GM21447 (cell line): ENCODE data around the gene GSC2.

ENCODE experiments used
- ATAC-seq: cut with Tn5 transposase; IDR thresholded peaks from one replicate; pipeline ENCODE4 v1.9.1; 2021; ENCODE audit not compliant: unreplicated experiment

Gene GSC2

GRCh38 chr22:19149991-19150390, at the start of gene GSC2:
Gene GSC2 (minus strand): TSS chr22:19150292. CDS start chr22:19150283, 9 bp downstream.
- no peak for ATAC-seq

GRCh38 chr22:19199479-19199878, 49.4 kb upstream of the GSC2 start:
- ATAC-seq, result no peak

DNA sequence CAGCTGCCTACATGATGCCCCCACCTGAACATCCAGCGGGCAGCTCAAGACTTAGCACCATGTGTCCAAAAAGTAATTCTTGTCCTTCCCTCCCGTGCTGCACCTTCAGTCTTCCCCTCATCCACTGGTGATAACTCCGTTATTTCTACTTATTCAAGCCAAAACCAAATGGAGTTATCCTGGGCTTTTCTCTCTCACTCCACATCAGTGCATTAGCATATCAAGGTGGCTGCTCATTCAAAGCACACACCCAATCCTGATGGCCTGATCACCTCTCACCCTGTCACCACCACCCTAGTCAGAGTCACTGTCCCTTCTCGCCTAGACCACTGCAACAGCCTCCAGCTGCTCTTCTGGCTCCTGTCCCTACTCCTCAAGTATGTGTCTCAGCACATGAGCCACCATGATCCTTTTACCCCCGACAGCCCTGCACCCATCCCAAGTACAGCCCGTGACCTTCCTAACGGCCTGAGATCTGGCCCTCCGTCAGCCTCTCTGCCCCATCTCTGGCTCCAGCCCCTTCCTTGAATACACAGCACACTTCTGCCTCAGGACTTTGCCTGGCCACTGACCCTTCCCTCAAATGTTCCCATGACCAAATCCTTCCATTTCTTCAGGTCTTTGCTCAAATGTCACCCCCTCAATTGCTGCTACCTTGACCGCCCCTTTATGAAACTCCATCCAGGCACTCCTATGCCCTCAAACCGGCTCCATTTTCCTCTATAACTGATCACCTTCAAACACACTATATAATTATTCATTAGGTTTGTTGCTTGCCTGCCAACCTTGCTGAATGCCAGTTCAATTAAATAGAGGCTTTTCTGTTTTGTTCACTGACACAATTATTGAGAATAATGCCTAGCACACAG, 48.1 kb upstream of the GSC2 start:
- no peak for ATAC-seq

- no peak for ATAC-seq
Observed at GRCh38 chr22:19196841-19197612, 46.9 kb upstream of the GSC2 start.

DNA sequence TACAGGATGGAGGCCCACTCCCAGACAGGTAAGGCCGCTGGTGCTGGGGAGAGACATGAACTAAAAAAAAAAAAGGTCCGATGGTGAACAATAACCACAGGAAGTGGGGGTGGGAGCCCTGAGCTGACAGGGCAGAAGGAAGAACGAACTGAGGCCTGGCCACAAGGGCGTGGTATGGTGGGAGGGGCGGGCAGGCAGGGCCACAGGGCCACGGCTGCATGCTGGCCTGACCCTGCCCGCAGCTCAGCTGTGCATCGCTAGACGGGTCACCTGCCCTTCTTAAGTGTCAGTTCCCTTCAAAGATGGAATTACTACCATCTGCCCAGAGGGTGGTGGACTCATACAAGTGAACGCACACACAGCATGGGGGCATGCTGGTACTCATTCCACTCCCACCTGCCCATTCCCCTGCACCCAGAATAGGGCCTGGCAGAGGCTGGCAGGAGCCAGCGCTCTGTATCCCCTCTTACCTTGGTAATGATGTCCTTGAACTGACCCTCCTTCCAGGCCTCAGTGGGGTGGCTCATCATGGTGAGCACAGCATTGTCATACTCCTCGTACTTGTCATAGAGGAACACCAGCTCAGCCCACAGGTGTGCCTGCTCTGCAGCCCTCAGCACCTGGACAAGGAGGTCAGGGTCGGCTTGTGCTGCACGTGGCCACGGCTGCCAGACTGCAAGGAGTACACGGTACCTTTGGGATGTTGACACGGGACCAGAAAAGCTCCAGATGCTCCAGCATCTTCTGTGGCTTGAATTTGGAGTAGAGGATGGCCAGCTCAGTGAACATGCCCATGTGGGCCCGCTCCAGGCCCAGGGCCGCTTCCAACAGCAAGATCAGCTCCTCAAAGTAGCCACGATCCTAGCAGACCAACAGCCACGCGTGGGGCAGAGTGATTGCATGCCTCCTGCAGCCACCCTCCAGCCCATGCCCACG, 46.0 kb upstream of the GSC2 start:
- no peak for ATAC-seq

- ATAC-seq, result no peak
Observed at GRCh38 chr22:19194766-19195536, 44.9 kb upstream of the GSC2 start.

DNA sequence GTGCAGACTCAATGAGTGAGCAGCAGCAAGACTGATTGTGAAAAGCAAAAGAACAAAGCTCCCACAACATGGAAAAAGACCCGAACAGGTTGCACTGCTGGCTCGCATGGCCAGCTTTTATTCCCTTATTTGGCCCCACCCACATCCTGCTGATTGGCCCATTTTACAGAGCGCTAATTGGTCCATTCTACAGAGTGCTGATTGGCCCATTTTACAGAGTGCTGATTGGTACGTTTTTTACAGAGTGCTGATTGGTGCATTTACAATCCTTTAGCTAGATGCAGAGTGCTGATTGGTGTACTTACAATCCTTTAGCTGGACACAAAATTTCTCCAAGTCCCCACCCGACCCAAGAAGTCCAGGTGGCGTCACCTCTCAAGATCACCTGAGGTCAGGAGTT, 43.8 kb upstream of the GSC2 start:
- ATAC-seq, result no peak

GRCh38 chr22:19187716-19188563, 37.8 kb upstream of the GSC2 start:
- no peak for ATAC-seq

DNA sequence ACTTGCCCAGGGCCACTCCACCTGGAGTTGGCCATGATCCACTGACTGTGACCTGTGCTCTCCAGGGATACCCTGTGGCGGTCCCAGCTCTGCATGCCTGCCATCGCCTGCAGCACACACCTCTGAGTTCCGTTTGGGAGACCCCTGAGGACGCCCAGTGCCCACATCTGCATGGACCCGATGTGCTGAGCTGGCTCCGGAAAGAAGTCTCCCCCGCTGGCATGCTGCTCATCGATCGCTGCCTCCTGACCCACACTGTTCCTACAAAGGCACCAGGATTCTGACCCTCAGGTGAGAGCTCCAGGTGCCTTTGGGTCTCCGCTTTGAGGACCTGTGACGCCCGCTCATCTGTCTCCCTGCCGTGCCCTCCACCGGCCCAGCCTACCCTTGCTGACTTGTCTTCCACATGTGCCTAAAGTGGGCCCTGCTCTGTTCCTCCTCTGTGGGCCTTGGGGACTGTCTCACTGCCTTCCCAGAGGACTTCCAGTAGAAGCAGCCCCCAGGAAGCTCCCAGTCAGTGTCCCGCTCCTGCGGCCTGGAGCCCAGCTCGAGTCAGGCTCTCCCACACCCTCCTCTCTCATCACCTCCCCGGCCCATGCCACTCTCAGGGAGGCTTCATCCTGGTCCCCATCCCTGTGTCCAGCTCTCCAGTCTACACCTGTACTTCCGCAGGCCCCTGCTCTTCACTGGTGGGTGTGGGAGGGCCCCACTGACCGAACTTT, 34.3 kb upstream of the GSC2 start:
- no peak for ATAC-seq

- ATAC-seq, result no peak
Observed at GRCh38 chr22:19183216-19183615, 33.1 kb upstream of the GSC2 start.

DNA sequence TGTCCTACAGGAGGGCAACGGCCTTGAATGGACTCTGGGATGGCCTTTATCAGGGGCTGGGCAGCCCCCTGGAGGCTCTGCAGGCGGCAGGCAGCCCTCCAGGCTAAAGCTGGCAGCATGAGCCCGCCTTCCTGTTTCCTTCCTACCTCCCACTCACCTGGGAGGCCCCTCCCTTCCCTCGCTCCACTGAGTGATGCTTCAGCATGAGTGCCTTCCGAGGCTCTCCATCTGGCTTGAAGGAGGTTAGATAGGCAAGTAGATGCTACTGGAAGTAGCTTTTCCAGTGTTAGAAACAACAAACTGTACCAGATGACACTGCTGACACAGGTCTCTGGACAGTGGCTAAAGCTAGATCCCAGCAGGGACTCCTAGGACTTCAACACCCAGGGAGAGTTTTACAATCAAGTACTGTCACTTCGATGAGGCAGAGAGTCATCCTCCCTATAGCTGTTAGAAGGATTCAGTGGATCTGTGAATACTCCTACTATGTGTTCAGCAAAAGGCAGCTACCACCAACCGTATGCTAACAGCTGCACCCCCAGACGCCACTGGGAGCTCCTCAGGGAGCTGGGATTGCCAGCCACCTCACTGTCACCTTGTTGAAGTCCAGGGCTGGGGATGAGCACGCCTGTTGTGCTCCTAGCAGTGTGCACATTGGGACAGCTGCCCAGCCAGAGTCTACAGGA, 32.5 kb upstream of the GSC2 start:
- no peak for ATAC-seq

- no peak for ATAC-seq
Observed at GRCh38 chr22:19181786-19182471, 31.8 kb upstream of the GSC2 start.

- ATAC-seq, result no peak
Observed at GRCh38 chr22:19180740-19181410, 30.8 kb upstream of the GSC2 start.

DNA sequence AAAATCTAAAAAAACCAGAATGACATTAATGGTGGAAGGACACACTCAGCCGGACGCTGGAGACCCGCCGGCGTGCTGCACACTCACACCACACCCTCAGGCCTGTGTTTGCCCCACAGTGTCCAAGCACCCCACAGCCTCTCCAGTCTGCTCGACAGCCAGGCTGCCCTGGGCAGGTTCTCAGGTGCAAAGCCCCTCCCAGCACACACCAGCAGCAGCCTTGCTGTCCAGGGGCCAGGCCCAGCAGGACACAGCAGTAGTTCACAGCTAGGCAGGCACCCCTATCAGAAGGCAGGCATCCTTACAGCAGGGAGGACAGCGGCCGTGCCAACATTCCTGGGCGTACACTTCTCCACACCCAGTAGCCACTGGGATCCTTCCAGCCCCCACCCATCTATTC, 30.1 kb upstream of the GSC2 start:
- ATAC-seq, result no peak

GRCh38 chr22:19179497-19180048, 29.5 kb upstream of the GSC2 start:
- peak; percentile 38 for ATAC-seq

DNA sequence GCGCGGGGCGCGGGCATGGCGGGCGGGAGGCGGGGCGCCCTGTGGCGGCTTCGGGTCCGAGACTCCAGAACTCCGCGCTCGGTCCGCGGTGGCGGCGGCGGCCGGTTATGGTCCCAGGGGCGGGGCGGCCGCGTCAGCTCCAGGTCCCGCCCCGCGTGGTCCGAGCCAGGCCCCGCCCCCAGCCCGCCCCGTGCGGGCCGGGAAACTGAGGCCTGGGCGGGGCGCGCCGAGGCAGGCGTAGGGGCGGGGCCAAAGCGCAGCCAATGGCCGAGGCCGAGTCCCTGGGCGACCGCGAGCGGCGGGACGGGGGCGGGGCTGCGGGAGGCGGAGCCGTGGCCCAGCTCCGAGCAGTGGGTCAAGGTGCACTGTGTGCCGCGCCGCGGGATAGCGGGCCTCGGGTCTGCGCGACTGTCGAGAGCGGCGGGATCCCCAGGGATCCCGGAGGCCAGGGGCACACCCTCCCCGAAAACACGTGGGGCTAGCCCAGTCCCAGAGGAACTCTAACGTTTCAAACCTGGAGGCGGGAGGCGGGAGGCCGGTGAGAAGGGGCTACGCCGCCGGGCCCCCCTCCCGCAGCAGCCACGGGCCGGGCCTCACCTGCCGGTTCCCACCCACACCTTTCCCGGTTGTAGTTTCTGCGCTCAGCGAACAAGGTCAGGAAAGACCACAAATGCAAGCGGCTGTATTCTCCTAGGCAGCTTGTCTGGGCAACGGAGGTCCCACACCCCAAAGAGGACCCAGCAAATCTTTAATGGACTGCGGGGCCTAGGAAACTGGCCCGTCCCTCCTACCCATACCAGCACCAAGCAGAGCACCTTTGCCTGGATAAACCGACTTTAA, 28.8 kb upstream of the GSC2 start, which contains the start of gene SLC25A1:
Gene SLC25A1, minus strand, starts transcription at position 80 of the 840 bp plus-strand sequence. Its CDS starts 63 bp downstream, at position 17.
- ATAC-seq, result peak; percentile 52
